NOMO-1 treated with dmso at 0.1 percent for 144 hours (cell line): ENCODE results near the gene KBTBD13.
"Not testable (repeated sequence)": the region's sequence is repeated elsewhere in the genome, so short reads cannot be mapped to it uniquely, and the experiment has no call there.

Experiments used
- DNase-seq: peaks from one replicate; lab custom pipeline; 2025; ENCODE audit not compliant: unreplicated experiment; lab: John Stamatoyannopoulos, UW

Gene KBTBD13

GRCh38 chr15:65069179-65069578, 7.4 kb upstream of the KBTBD13 start:
- no peak for DNase-seq

DNA sequence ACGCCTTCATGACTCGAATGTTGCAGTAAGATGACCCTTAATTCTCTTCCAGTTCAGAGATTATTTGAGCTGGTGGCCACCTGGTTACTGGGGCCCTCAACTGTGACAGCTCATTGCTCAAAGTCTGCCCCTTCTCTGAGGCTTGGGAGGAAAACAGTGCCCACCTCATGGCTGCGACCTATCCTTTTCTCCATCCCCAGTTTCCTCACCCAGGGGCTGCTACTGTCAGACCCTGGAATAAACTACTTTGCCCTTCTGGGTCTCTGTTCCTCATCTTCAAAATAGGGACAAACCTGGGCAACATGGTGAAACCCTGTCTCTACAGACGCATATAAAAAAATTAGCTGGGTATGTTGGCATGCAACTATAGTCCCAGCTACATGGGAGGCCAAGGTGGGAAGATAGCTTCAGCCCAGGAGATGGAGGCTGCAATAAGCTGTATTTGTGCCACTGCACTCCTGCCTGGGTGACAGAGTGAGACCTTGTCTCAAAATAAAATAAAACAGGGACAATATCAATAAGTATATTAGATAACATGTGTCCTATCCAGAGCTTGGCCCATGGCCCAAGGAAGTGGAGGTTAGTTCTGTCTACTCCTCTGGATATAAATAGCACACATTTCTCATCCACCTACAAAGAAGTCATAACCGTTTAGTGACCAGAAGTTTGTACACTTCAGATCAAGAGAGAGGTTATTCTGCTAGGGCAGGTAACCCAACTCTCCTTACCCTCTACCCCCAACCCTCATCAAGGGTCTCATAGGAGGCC, 6.6 kb upstream of the KBTBD13 start:
- no peak for DNase-seq

- DNase-seq, result no peak
These were observed 5.2 kb upstream of the KBTBD13 start for GRCh38 chr15:65071381-65071811.

- no peak for DNase-seq
These were observed 4.5 kb upstream of the KBTBD13 start for GRCh38 chr15:65072027-65072426.

DNA sequence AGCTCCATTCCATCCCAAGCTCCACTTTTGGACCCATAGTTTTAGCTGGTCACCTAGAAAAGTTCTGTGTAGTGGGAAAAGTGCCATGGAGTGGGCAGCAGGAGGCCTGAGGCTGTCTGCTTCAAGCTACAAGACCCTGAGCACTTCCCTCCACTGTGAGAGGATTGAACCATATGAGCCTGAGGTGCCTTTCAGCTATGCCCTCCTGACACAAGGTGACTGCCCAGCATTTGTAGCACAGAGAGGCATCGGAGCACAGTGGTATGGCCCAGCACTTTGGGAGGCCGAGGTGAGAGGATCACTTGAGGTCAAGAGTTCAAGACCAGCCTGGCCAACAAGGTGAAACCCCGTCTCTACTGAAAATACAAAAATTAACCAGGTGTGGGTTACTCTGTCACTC, 3.9 kb upstream of the KBTBD13 start:
- DNase-seq, result no peak

- DNase-seq, result not testable (repeated sequence)
These were observed 1.6 kb upstream of the KBTBD13 start for GRCh38 chr15:65074946-65075345.

DNA sequence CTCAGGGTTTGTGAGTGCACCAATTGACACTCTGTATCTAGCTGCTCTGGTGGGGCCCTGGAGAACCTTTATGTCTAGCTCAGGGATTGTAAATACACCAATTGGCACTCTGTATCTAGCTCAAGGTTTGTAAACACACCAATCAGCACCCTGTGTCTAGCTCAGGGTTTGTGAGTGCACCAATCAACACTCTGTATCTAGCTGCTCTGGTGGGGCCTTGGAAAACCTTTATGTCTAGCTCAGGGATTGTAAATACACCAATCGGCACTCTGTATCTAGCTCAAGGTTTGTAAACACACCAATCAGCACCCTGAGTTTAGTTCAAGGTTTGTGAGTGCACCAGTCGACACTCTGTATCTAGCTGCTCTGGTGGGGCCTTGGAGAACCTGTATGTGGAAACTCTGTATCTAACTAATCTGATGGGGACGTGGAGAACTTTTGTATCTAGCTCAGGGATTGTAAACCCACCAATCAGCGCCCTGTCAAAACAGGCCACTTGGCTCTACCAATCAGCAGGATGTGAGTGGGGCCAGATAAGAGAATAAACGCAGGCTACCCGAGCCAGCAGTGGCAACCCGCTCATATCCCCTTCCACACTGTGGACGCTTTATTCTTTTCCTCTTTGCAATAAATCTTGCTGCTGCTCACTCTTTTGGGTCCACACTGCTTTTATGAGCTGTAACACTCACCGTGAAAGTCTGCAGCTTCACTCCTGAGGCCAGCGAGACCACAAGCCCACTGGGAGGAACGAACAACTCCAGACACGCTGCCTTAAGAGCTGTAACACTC, 745 bp upstream of the KBTBD13 start:
- not testable (repeated sequence) for DNase-seq

DNA sequence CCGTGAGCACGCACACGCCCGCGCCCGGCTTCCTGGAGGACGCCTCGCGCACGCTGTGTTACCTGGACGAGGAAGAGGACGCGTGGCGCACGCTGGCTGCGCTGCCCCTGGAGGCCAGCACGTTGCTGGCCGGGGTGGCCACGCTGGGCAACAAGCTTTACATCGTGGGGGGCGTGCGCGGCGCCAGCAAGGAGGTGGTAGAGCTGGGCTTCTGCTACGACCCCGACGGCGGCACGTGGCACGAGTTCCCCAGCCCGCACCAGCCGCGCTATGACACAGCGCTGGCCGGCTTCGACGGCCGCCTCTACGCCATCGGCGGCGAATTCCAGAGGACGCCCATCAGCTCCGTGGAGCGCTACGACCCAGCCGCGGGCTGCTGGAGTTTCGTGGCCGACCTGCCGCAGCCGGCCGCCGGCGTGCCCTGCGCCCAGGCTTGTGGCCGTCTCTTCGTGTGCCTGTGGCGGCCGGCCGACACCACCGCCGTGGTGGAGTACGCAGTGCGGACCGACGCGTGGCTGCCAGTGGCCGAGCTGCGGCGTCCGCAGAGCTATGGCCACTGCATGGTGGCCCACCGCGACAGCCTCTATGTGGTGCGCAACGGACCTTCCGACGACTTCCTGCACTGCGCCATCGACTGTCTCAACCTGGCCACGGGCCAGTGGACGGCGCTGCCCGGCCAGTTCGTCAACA, 890 bp downstream of the KBTBD13 start:
- DNase-seq, result no peak

DNA sequence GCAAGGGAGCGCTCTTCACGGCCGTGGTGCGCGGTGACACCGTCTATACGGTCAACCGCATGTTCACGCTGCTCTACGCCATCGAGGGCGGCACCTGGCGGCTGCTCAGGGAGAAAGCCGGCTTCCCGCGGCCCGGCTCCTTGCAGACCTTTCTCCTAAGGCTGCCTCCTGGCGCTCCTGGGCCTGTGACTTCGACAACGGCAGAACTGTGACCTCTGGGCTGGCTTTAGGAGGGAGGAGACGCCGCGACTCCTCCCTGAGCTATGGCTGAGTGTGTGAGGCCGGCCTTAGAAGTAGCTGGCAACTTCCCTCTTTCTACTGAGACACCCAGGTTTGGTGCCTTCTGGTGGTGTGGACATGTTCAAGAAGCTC, 1.4 kb downstream of the KBTBD13 start:
- DNase-seq, result no peak

- no peak for DNase-seq
These were observed 3.0 kb downstream of the KBTBD13 start for GRCh38 chr15:65079580-65079979.

- DNase-seq, result no peak
These were observed 4.7 kb downstream of the KBTBD13 start for GRCh38 chr15:65081270-65081669.

- DNase-seq, result no peak
These were observed 5.2 kb downstream of the KBTBD13 start for GRCh38 chr15:65081758-65082157.

DNA sequence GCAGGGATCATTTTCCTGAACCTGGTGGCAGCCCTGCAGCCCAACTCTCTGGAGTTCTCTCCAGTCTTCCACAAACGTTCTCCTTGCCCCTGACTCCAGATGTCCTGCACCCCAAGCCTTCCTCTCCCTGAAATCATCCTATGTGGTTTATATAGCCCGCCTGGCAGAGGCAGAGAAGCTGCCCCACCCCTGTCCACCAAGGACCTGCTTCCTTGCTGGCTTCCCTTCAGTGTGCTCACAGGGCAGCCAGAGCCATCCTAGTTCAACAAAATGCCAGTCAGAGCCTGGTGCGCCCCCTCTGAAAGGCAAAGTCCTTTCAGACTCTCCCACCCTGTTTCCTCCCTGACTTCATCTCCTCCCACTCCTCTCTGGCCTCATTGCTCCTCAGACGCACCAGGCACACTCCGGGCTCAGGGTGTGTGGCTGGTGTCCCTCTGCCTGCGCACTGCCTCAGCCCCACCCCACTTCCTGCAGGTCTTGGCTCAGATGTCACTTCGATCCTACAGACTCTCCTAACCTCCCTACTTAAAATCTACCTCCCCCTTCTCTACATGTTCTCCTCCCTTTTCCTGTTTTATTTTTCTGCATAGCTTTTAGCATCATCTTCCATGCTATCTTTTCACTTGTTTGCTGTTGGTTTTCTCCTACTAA, 5.9 kb downstream of the KBTBD13 start:
- no peak for DNase-seq

DNA sequence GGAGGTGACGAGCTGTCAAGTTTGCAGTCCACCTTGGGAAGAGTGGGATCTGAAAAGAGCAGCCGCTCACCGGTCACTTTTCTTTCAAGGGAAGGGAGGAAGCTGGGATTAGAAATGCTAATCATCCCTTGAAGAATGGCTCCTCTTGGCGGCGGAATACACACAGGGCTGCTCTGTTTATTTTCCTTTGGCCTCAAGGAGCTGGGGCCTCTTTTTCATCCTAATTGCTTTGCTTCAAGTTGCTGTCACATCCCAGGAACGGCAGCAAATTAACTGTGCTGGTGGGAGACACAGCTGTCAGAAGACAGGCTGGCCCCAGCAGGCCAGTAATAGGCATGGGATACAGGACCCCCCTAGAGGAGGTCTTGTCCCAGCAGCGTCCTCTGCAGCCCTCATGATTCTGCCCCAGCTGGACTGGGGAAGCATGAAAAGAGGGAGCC, 6.7 kb downstream of the KBTBD13 start:
- DNase-seq, result no peak

DNA sequence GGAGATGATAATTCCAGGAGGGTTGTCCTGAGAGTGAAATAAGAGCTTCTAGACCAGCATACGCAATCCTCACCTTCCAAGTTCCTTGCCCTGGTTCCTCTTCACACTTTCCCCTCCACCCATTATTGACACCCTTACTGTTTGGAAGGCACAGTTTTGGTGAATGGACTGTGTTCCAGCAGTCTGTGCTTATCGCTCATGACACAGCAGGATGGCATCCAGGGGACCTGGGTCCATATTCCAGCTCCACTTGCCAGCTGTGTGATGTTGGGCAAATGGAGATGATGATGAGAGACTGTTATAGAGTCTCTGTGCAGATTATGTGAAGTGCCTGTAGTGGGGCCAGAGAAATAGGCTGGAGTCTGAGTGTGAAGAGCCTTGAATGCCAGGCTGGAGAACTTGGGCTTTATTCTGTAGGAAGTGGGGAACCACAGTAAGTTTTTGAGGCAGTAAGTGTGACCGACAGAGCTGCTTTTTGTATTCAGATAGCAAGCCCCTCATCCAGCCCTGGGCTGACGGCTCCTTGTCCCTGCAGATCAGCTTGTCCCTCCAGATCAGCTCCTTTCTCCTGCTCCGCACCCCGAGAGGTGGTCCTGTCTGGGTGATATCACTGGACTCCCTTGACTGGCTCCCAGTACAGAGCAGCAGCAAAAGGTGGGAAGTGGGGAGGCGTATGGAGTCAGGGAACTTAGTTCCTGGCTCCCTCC, 8.1 kb downstream of the KBTBD13 start:
- no peak for DNase-seq

GRCh38 chr15:65085207-65085753, 8.7 kb downstream of the KBTBD13 start:
- no peak for DNase-seq

DNA sequence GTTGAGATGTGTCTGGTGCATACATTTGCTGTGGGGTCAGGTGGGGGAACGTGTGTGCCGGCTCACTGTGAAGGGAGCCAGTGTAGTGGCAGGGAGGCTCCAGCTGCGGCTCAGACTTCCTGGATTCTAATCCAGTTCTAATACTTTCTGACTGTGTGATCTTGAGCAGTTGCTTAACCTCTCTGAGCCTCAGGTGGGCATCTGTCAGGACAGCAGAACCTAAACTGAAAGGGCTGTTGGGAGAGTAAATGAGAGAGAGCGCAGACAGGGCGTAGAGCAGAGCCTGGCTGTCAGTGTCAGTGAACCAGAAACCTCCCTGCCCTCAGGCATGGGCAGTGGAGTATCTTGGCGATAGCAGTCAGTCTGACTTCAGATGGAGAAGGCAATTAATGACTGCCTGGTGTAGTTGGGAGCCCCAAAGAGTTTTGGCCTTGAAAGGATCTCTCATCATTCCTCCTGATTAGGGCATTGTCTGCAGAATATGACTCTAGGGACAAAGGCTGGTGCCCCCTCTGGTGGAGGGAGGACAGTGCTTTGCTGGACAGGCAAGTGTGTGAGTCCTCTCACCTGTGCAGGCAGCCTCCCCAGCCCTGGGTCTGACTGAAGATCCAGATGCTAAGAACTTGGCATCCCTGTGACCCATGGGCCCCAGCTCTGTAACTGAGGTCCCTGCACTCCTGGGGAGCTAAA, 9.6 kb downstream of the KBTBD13 start:
- DNase-seq, result no peak

GRCh38 chr15:65086680-65087111, 10.2 kb downstream of the KBTBD13 start:
- DNase-seq, result no peak

- DNase-seq, result no peak
These were observed 10.9 kb downstream of the KBTBD13 start for GRCh38 chr15:65087411-65087810.
